ENCODE data around the gene SOBP. TPM values are rescaled to one million over a fixed set of nuclear protein-coding genes. Genes with fewer than 3 reads are reported as not detected.

Gene SOBP
- total RNA-seq, 1 donor from 2014 or later, result 13.3 TPM

- DNase-seq (ENCODE audit: extremely low spot score in 2 of 2), result no peak
- H3K4me1 ChIP-seq, result peaks cover 9% of the 10 kb centered on the region
- intact Hi-C loops (cut with DNase I), result no loop called here
- no peaks in the 10 kb centered on the region for H3K9me3 ChIP-seq
- no peaks in the 10 kb centered on the region for H3K36me3 ChIP-seq
- no peak overlapping the region for H3K4me3 ChIP-seq
- no peak overlapping the region for H3K27ac ChIP-seq
- TF ChIP-seq, protein P1, sequence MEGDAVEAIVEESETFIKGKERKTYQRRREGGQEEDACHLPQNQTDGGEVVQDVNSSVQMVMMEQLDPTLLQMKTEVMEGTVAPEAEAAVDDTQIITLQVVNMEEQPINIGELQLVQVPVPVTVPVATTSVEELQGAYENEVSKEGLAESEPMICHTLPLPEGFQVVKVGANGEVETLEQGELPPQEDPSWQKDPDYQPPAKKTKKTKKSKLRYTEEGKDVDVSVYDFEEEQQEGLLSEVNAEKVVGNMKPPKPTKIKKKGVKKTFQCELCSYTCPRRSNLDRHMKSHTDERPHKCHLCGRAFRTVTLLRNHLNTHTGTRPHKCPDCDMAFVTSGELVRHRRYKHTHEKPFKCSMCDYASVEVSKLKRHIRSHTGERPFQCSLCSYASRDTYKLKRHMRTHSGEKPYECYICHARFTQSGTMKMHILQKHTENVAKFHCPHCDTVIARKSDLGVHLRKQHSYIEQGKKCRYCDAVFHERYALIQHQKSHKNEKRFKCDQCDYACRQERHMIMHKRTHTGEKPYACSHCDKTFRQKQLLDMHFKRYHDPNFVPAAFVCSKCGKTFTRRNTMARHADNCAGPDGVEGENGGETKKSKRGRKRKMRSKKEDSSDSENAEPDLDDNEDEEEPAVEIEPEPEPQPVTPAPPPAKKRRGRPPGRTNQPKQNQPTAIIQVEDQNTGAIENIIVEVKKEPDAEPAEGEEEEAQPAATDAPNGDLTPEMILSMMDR (IDR thresholded peaks at IDR 0.05), result no peak
- TF ChIP-seq POLR2A (IDR thresholded peaks at IDR 0.05) (no peak), POLR2AphosphoS5 (IDR thresholded peaks at IDR 0.05; ENCODE audit: insufficient read depth in 1 of 2, low read depth in 1 of 2) (no peak)
- no peaks in the 10 kb centered on the region for H3K27me3 ChIP-seq
Measured at GRCh38 chr6:107628878-107629277, 139.0 kb downstream of the SOBP start.

- H3K9me3 ChIP-seq, result no peaks in the 10 kb centered on the region
- no peaks in the 10 kb centered on the region for H3K36me3 ChIP-seq
- no peak for TF ChIP-seq POLR2A (IDR thresholded peaks at IDR 0.05)
- TF ChIP-seq, protein P1 (IDR thresholded peaks at IDR 0.05), result no peak
- TF ChIP-seq POLR2AphosphoS5 (IDR thresholded peaks at IDR 0.05; ENCODE audit: insufficient read depth in 1 of 2, low read depth in 1 of 2), result no peak
- H3K27ac ChIP-seq, result no peak overlapping the region
- H3K4me1 ChIP-seq, result peaks cover 14% of the 10 kb centered on the region
- DNase-seq (ENCODE audit: extremely low spot score in 2 of 2), result no peak
- no peaks in the 10 kb centered on the region for H3K27me3 ChIP-seq
- intact Hi-C loops (cut with DNase I), result no loop called here
- no peak overlapping the region for H3K4me3 ChIP-seq
Measured at GRCh38 chr6:107629548-107630129, 139.7 kb downstream of the SOBP start.

DNA sequence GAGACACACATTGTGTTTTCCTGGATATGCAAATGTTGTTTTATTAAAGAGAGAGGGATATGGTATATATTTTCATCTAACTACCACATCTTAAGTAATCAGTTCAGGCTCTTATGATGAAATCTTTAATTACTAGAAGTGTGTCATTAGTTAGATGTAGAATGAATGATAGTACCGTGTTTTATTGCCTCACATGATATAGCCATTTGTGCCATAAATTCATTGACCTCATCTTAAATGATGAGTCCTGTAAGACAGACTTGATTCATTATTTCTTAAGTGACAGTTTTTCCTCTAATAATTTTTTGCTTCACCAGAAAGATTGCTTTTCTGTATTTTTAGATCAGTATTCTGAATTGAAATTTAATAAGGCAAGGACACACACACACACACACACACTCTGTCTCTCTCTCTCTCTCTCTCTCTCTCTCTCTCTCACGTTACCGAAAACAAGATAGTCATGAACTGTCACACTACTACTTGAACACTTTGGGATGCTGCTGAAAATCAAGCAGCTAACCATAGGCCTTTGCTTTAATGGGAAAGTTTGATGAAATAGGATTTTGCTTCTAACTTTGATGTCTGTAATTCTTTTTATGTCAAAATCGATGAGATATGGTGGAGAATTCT lies 140.5 kb downstream of the SOBP start:
- no peaks in the 10 kb centered on the region for H3K36me3 ChIP-seq
- peaks cover 14% of the 10 kb centered on the region for H3K4me1 ChIP-seq
- DNase-seq (ENCODE audit: extremely low spot score in 2 of 2), result no peak
- H3K27ac ChIP-seq, result no peak overlapping the region
- intact Hi-C loops (cut with DNase I), result no loop called here
- no peaks in the 10 kb centered on the region for H3K9me3 ChIP-seq
- TF ChIP-seq, protein P1 (IDR thresholded peaks at IDR 0.05), result no peak
- no peak for TF ChIP-seq POLR2AphosphoS5 (IDR thresholded peaks at IDR 0.05; ENCODE audit: insufficient read depth in 1 of 2, low read depth in 1 of 2)
- TF ChIP-seq POLR2A (IDR thresholded peaks at IDR 0.05), result no peak
- H3K4me3 ChIP-seq, result no peak overlapping the region
- no peaks in the 10 kb centered on the region for H3K27me3 ChIP-seq

- Histone ChIP-seq H3K27ac (no peak overlapping the region), H3K4me1 (peaks cover 14% of the 10 kb centered on the region), H3K9me3 (no peaks in the 10 kb centered on the region), H3K36me3 (no peaks in the 10 kb centered on the region), H3K4me3 (no peak overlapping the region), H3K27me3 (no peaks in the 10 kb centered on the region)
- no peak for TF ChIP-seq POLR2A (IDR thresholded peaks at IDR 0.05)
- TF ChIP-seq POLR2AphosphoS5 (IDR thresholded peaks at IDR 0.05; ENCODE audit: insufficient read depth in 1 of 2, low read depth in 1 of 2), result no peak
- TF ChIP-seq, protein P1 (IDR thresholded peaks at IDR 0.05), result no peak
- intact Hi-C loops (cut with DNase I), result no loop called here
- no peak for DNase-seq (ENCODE audit: extremely low spot score in 2 of 2)
Measured at GRCh38 chr6:107632381-107633136, 142.6 kb downstream of the SOBP start.

Data from vagina (tissue), 2 donors.